B cell (primary cell): ENCODE results near the gene PTPRM. TPM values are rescaled to one million over a fixed set of nuclear protein-coding genes. Genes with fewer than 3 reads are reported as not detected.

Source experiments
- ATAC-seq: fragments of 200-7000 bp; cut with Tn5 transposase; one replicate; pipeline ENCODE4 v1.10.0; 2021; ENCODE audit warnings: low read depth, mild to moderate bottlenecking, moderate number of reproducible peaks, moderate library complexity
- CTCF ChIA-PET: fragments of 350-600 bp; sonication (Branson Sonifier 250); formaldehyde crosslinking; loops from one replicate; lab custom pipeline; 2021; ENCODE audit warnings: antibody characterized with exemption, inconsistent platforms; lab: Charles Lee
- POLR2A ChIA-PET: fragments of 350-600 bp; sonication (Branson Sonifier 250); formaldehyde crosslinking; loops from one replicate; lab custom pipeline; 2021; ENCODE audit warnings: antibody characterized with exemption; lab: Charles Lee
- DNase-seq: peaks from one replicate; pipeline ENCODE4 v3.0.0; 2013
- H2AFZ ChIP-seq: 2 replicates; pipeline ENCODE4 v1.6.1; 2012; ENCODE audit warnings: mild to moderate bottlenecking, low read depth, low read length; ENCODE audit not compliant: insufficient read depth, poor library complexity, severe bottlenecking
- H3K27ac ChIP-seq, 2 donors: 1 replicate in 1 of 2; 2 replicates in 1 of 2; pipeline ENCODE4 v1.5.1; 2012 to 2013; ENCODE audit warnings: low read length in 2 of 2, mild to moderate bottlenecking in 2 of 2, moderate library complexity in 1 of 2
- H3K27me3 ChIP-seq, 4 experiments: fragments of 200-600 bp in 1 of 4; sonication (generic) in 1 of 4; replicated peaks in 1 of 4; 1 replicate in 2 of 4; 2 replicates in 2 of 4; pipeline versions ENCODE4 v1.6.1 to v1.7.0; 2013 to 2016; ENCODE audit warnings: low read length in 3 of 4, mild to moderate bottlenecking in 2 of 4, mixed read lengths in 1 of 4, moderate library complexity in 1 of 4; ENCODE audit not compliant: insufficient read depth in 4 of 4, control insufficient read depth in 3 of 4; ENCODE audit errors: control extremely low read depth in 1 of 4
- H3K36me3 ChIP-seq, 2 experiments: replicated peaks in 1 of 2; 1 replicate in 1 of 2; 2 replicates in 1 of 2; pipeline versions ENCODE4 v1.6.1 to v1.7.1; 2013; ENCODE audit warnings: low read length in 1 of 2; ENCODE audit not compliant: insufficient read depth in 2 of 2, control insufficient read depth in 1 of 2; ENCODE audit errors: control extremely low read depth in 1 of 2, extremely low read depth in 1 of 2
- H3K4me1 ChIP-seq, 2 donors: fragments of 200-600 bp in 1 of 2; sonication (generic) in 1 of 2; 1 replicate in 1 of 2; 2 replicates in 1 of 2; pipeline versions ENCODE4 v1.5.1 to v1.6.1; 2013 to 2017; ENCODE audit warnings: low read length in 2 of 2; ENCODE audit not compliant: control insufficient read depth in 2 of 2, insufficient read depth in 2 of 2
- H3K4me2 ChIP-seq: replicated peaks from 2 replicates; pipeline ENCODE3; 2012; ENCODE audit warnings: mild to moderate bottlenecking, low read depth, low read length; ENCODE audit not compliant: poor library complexity, severe bottlenecking
- H3K4me3 ChIP-seq, 5 experiments: fragments of 200-600 bp in 1 of 5; sonication (generic) in 1 of 5; 1 replicate in 3 of 5; 2 replicates in 2 of 5; pipeline versions ENCODE4 v1.5.1 to v1.7.0; 2011 to 2016; ENCODE audit warnings: low read length in 4 of 5, mild to moderate bottlenecking in 4 of 5, low read depth in 2 of 5, control low read depth in 1 of 5, moderate library complexity in 1 of 5; ENCODE audit not compliant: insufficient read depth in 1 of 5; ENCODE audit errors: control extremely low read depth in 1 of 5, extremely low read depth in 1 of 5
- H3K79me2 ChIP-seq: fragments of 200-600 bp; sonication (generic); one replicate; pipeline ENCODE4 v1.6.0; 2016; ENCODE audit warnings: low read length; ENCODE audit not compliant: control insufficient read depth, insufficient read depth
- H3K9ac ChIP-seq: fragments of 200-600 bp; sonication (generic); 2 replicates; pipeline ENCODE4 v1.6.1; 2017; ENCODE audit warnings: mild to moderate bottlenecking, low read length, moderate library complexity
- H3K9me3 ChIP-seq, 3 donors: one replicate each; pipeline versions ENCODE4 v1.6.1 to v1.7.1; 2013; ENCODE audit warnings: low read length in 2 of 3; ENCODE audit not compliant: control insufficient read depth in 2 of 3, insufficient read depth in 1 of 3; ENCODE audit errors: control extremely low read depth in 1 of 3
- H4K20me1 ChIP-seq: 2 replicates; pipeline ENCODE4 v1.6.0; 2012; ENCODE audit warnings: mild to moderate bottlenecking, low read length; ENCODE audit not compliant: insufficient read depth, control insufficient read depth, poor library complexity, severe bottlenecking
- H3K27ac Mint-ChIP-seq: one replicate; pipeline ENCODE4 v1.8.0; 2021; ENCODE audit warnings: mixed read lengths
- H3K27me3 Mint-ChIP-seq: one replicate; pipeline ENCODE4 v1.8.0; 2021; ENCODE audit warnings: mixed read lengths
- H3K4me1 Mint-ChIP-seq: one replicate; pipeline ENCODE4 v1.8.0; 2021; ENCODE audit warnings: mixed read lengths
- H3K4me3 Mint-ChIP-seq: one replicate; pipeline ENCODE4 v1.8.0; 2021; ENCODE audit warnings: mixed read lengths
- H3K9me3 Mint-ChIP-seq: one replicate; pipeline ENCODE4 v1.8.0; 2022; ENCODE audit warnings: mixed read lengths; ENCODE audit not compliant: insufficient read depth
- EZH2 ChIP-seq: IDR thresholded peaks from 2 replicates; pipeline ENCODE4 v1.6.1; 2012; ENCODE audit warnings: borderline replicate concordance, low read depth, mild to moderate bottlenecking, moderate library complexity, low read length; ENCODE audit not compliant: insufficient read depth, poor library complexity, severe bottlenecking
- WGBS: methylation state at CpG from one replicate; pipeline ENCODE4 v1.1.5; 2013; ENCODE audit warnings: missing lambda C conversion rate; ENCODE audit not compliant: insufficient coverage; 5-methylcytosine and 5-hydroxymethylcytosine counted together
- intact Hi-C: fragments of 100-400 bp; cut with micrococcal nuclease; formaldehyde crosslinking; loops from one replicate; pipeline ENCODE4 v1.10.0; 2022
- polyA plus RNA-seq: library from polyadenylated mRNA; depleted of rRNA; stranded (reverse); fragments of >200 nt; gene quantifications from 2 replicates; pipeline ENCODE4 v1.2.3, GENCODE V29; 2012
- total RNA-seq, 2 donors: library from RNA; stranded (reverse); fragments of 120-200 nt in 1 of 2; gene quantifications; 1 replicate in 1 of 2; 2 replicates in 1 of 2; pipeline versions ENCODE4 v1.2.3 to v1.2.4, GENCODE V29; 2013 to 2022
- TF ChIP-seq, protein P1 (sequence below): fragments of 200-600 bp; IDR thresholded peaks from one replicate; pipeline ENCODE4 v1.8.0; 2022; ENCODE audit warnings: antibody characterized with exemption, mild to moderate bottlenecking

PTPRM gene
- total and polyA plus RNA-seq, 2 donors (not counting 1 experiment from before 2014, with no cell fraction given): 0.20 to 0.89 TPM

- H3K27ac ChIP-seq: no peak overlapping the region
- peak overlapping the region; percentile 41 for H3K4me3 Mint-ChIP-seq
- no peaks in the 10 kb centered on the region for H3K79me2 ChIP-seq
- CTCF ChIA-PET: no interaction called here
- ATAC-seq (no peak), DNase-seq (no peak)
- no peak overlapping the region for H3K27ac Mint-ChIP-seq
- WGBS: 2% methylated on average over 3 of the region's 4 CpGs
- H3K4me2 ChIP-seq: peak overlapping the region; percentile 75
- no peaks in the 10 kb centered on the region for H3K9me3 Mint-ChIP-seq
- H3K9ac ChIP-seq: no peak overlapping the region
- no peaks in the 10 kb centered on the region for H3K36me3 ChIP-seq
- no peaks in the 10 kb centered on the region for H3K9me3 ChIP-seq
- intact Hi-C loops: no loop called here
- H3K27me3 Mint-ChIP-seq: peaks cover 50% of the 10 kb centered on the region
- peaks cover 7% of the 10 kb centered on the region for H3K4me1 Mint-ChIP-seq
- POLR2A ChIA-PET: no interaction called here
- peaks cover 0 to 42% (median 21%) of the 10 kb centered on the region in 4 experiments for H3K27me3 ChIP-seq
- no peaks in the 10 kb centered on the region for H3K4me1 ChIP-seq
- no peaks in the 10 kb centered on the region for H4K20me1 ChIP-seq
- no peak overlapping the region for H3K4me3 ChIP-seq
- no peak overlapping the region for H2AFZ ChIP-seq
- TF ChIP-seq, protein P1, sequence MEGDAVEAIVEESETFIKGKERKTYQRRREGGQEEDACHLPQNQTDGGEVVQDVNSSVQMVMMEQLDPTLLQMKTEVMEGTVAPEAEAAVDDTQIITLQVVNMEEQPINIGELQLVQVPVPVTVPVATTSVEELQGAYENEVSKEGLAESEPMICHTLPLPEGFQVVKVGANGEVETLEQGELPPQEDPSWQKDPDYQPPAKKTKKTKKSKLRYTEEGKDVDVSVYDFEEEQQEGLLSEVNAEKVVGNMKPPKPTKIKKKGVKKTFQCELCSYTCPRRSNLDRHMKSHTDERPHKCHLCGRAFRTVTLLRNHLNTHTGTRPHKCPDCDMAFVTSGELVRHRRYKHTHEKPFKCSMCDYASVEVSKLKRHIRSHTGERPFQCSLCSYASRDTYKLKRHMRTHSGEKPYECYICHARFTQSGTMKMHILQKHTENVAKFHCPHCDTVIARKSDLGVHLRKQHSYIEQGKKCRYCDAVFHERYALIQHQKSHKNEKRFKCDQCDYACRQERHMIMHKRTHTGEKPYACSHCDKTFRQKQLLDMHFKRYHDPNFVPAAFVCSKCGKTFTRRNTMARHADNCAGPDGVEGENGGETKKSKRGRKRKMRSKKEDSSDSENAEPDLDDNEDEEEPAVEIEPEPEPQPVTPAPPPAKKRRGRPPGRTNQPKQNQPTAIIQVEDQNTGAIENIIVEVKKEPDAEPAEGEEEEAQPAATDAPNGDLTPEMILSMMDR: no peak
- TF ChIP-seq EZH2: no peak
Measured at GRCh38 chr18:7566244-7566566, 911 bp upstream of the PTPRM start.

- CTCF ChIA-PET: no interaction called here
- Mint-ChIP-seq H3K9me3 (no peaks in the 10 kb centered on the region), H3K4me1 (peaks cover 7% of the 10 kb centered on the region), H3K4me3 (no peak overlapping the region), H3K27ac (no peak overlapping the region), H3K27me3 (peaks cover 49% of the 10 kb centered on the region)
- no peak overlapping the region for H3K27ac ChIP-seq
- H3K4me2 ChIP-seq: peak overlapping the region; percentile 75
- peak overlapping the region in 1 of 5 experiments; percentile 28 for H3K4me3 ChIP-seq
- no peaks in the 10 kb centered on the region for H3K36me3 ChIP-seq
- DNase-seq: peak; percentile 19
- WGBS: 2% methylated on average over 109 of the region's 109 CpGs
- no peak for TF ChIP-seq EZH2
- TF ChIP-seq, protein P1: no peak
- ATAC-seq: no peak
- H3K79me2 ChIP-seq: no peaks in the 10 kb centered on the region
- peak overlapping the region; percentile 28 for H2AFZ ChIP-seq
- no peaks in the 10 kb centered on the region for H3K4me1 ChIP-seq
- H4K20me1 ChIP-seq: no peaks in the 10 kb centered on the region
- POLR2A ChIA-PET: no interaction called here
- peaks cover 0 to 36% (median 21%) of the 10 kb centered on the region in 4 experiments for H3K27me3 ChIP-seq
- intact Hi-C loops: no loop called here
- no peaks in the 10 kb centered on the region for H3K9me3 ChIP-seq
- H3K9ac ChIP-seq: peak overlapping the region; percentile 15
Measured at GRCh38 chr18:7567474-7568425, 634 bp downstream of the PTPRM start.
